G401.6 (cell line): ENCODE results near the gene PCBD2.
"Not testable (repeated sequence)": the region's sequence is repeated elsewhere in the genome, so short reads cannot be mapped to it uniquely, and the experiment has no call there.

Source experiments
- FAIRE-seq: peaks from 2 replicates; lab custom pipeline; 2012; peaks lifted over from hg19 to GRCh38; lab: Jason Lieb, UNC

PCBD2 gene

DNA sequence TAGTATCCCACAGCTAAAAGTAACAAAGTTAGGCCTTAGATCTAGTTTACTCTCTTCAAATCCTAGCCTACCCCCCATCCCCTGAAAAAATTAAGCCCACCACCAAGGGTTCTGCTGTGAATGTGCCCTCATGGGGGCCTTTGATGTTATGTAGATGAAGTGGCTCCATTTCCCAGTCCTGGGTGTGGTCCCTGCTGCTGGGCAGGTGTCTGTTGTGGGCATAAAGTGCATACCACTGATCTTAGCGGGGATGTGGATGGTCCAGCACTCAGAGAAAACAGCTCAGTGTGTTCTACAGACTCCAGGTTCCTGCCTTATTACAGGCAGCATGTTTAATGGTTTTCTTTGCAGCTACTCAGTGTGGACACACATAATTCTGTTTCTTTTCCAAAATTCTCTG is 1.9 kb downstream of the PCBD2 start:
- FAIRE-seq: no peak

DNA sequence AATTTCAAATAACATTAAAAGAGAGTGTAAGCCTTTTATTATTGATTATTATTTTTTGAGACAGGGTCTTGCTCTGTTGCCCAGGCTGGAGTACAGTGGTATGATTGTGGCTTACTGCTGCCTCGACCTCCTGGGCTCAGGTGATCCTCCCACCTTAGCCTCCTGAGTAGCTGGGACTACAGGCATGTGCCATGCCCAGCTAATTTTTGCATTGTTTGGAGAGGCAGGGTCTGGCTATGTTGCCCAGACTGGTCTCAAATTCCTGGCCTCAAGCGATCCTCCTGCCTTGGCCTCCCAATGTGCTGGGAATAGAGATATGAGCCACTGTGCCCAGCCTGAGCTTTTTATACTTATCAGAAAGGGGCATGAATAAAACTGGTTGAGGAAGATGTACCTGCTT is 5.8 kb downstream of the PCBD2 start:
- FAIRE-seq: not testable (repeated sequence)

DNA sequence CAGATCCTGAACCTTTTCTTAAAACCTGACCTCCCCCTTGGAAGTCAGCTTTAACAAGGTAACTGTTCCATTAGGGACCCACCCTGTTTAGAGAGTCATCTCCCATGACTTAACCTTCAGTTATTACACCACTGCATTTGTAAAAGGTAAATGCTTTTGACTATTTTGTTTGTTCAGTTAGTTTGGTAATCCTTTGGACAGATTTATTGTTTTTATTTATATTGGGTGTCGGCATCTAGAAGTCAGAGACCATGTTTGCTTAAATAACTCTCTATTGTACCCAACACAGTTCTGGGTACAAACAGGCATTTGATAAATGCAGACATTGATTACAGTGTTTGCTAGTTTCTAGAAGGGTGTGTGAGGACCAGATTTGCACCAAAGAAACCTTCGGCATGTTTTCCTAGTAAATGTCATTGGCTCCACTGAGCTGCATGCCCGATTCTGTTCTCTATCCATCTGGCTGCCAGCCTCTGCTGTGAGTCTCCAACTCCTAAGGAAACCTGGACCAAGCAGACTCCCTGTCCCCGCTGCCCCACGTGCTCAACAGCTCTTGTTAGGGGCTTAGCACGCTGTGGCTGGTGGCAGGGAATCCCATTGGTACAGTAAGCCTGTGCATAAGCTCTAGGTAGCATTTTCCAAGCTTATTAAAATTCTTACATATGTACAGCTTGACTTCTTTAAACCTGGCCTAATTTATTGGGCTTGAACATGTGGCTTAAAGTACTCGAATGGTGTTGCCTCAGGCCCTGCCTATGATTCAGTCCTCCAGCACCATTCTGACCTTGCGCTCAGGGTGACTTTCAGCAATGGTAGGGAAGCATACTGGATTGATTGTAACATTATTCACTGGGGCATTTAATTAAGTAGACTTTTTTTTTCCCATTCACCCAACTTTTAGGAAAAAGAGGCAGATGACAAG is 6.6 kb downstream of the PCBD2 start:
- FAIRE-seq: no peak

DNA sequence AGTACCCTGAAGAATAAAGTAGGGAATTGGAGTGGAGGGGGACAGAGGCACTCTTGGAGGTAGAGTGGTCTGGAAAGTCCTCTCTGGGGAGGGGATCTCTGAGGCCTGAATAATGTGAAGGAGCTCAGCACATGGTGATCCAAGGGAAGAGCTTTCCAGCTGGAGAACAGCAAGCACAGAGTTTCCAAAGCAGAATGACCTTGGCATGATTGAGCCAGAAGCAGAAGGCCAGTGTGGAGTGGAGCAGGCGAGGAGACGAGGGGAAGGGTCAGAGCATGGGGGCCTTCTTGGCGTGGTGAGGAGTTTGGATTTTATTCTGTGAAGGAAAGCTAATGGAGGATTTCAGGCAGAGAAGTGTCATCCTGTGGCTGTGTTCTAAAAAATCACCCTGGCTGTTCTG is 8.3 kb downstream of the PCBD2 start:
- no peak for FAIRE-seq

DNA sequence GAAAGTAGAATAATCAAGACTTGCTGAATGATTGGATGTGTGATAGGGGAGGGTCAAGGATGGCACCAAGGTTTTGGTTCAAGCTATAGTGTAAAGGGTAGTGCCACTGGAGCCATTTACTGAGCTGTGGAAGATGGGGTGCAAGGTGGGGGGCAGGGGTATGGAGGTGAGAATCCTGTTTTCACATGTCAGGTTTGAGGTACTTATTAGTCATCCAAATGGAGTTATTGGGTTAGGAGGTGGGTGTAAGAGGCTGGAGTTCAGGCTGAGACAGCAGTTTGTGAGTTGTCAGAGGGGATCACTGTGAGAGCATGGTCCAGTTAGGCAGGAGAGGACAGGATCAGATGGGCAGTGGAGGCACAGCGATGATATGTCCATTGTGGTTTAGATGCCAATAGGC is 8.9 kb downstream of the PCBD2 start:
- FAIRE-seq: no peak

DNA sequence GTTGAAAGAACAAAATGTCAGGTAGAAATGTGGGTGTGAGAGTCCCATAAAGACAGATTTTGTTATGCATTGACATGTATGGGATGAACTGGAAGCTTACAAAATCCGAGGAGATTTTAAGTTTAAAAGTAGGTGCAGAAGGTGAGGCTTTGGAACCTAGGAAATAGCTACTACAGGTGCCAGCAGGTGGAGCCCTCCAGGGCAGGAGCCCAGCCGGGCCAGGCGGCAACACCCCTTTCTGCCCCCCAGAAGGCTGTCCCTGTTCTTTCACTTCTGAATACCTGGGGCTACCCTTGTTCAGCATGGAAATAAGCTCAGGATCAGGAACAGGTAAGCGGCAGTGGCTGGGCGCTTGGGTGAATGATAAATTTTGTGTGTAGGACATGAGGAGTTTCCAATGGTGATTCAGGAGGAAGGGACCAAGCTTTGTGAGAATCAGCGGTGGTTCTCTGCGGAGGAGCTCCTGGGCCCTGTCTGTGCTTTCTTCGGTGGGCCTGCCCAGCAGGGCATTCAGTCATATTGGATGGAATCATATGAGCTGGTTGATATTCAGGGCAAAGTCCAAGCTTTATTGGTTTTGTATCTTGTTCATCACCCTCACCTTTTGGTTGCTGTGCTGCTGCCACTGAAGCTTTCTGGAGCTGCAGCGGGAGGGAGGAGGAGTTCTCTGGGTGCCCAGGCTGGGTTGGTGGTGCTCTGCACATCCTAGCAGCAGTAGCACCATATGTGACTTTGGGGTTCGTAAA is 12.3 kb downstream of the PCBD2 start:
- FAIRE-seq: no peak

DNA sequence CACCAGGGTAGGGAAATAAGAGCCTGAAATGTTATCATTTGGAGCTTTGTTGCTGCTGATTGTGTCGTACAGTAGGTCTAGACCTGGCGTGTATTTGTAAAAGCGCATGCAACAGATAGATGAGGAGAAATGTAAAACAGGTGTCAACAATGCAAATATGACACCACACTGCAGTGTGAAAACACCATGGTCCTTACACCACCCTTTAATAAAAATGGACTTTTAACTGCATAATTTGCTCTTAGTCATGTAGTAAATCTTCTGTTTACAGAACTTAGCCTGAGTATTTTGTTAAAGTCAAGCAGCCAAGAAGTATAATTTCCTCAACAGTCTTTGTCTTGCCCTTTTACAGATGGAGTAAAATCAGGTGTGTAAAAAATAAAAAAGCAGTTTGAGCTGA is 13.9 kb downstream of the PCBD2 start:
- FAIRE-seq: no peak

DNA sequence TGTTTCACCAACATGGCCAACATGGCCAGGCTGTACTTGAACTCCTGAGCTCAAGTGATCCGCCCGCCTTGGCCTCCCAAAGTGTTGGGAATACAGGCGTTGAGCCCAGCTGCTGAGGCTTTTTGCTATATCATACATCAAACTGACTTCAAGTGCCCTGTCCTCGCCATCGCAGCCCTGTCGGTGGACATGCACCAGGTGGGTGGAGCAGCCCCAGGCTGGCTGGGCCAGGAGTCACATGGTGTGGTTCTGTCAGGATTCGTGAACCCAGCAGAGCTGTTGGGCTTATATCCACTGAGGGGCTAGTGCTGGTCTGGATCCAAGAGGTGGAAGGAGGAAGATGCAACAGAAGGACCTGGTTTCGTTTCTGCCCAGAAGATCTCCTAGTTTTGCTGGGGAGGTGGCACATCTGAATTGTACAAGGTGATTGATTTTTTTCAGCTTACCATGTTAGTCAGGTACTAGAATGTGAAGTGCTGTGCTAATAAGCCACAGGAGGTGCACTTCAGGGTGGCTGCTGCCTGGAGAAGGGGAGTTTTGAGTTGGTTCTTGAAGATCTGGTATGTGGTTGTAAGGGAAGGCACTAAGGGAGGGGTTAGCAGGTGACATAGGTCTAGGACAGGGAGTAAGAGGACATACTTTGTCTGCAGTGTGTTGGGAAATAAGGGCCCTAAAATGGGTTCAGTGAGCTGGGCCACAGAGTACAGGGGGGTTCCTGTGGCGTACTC is 16.1 kb downstream of the PCBD2 start:
- FAIRE-seq: no peak

DNA sequence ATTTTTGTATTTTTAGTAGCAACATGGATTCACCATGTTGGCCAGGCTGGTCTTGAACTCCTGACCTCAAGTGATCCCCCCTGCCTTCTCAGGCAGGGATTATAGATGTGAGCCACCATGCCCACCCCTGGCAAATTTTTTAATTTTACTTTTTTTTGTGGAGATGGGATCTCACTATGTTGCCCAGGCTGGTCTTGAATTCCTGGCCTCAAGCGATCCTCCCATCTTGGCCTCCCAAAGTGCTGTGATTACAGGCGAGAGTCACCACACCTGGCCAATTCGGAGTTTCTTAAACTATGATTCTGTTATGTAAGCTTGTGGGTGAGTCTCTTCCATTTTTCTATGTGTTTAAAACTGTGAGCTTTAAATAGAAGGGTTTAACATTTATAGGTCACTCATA is 27.6 kb downstream of the PCBD2 start:
- no peak for FAIRE-seq

DNA sequence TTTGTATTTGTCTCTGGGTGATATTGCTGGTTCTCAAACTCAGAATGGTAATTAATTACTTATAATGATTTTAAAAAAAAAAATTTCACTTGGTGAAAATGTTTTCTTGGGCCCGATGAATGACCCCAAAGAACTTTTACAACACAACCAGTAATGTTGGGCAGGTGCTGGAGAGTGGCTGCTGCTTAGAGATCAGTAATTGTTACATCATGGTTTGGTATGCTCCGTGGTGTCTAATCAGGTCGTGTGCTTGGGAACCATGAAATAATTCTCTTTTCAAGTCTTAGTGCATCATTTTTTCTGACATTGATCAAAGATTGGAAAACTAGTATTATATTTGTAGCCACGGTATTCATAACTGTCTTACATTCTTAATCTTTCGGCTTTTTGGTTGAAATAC is 29.3 kb downstream of the PCBD2 start:
- no peak for FAIRE-seq

DNA sequence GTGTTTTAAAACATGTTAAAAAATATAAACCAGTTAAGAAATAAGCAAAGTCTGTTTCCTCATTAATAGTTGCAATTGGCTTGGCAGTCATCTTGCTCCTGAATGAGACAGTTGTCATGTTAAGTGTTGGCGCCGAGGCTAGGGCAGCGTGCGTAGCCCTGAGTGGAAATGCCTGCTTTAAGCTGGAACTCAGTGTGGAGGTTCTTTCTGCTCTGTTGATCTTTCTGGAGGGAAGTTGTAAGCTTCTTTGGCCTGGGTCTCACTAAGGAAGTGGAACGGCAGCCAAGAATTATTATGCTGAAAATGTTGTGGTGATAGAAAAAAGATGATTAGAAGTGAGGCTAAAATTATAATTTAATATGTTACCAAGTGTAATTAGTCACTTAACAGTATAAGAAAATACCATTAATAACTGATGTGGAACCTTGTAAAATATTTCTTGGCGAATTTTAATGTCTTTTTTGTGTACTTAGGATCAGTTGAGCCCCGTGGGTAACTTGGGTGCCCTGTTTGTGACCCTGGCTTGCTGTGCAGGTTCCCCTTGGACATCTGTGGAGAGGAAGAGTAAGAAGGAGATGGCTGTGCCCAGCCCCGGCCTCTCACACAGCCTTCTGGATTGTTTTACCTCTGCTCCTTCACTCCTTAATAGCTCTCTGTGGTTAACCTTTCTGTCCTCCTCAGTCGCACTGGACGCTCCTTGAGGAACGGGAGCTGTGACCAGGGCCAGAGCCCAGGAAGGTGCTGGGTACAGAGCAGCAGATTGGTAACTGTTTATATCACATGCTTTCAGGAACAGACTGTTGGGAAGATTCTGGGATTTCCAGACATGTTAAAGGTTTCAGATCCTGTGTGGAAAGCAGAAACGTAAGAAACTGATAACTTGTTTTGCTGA is 31.0 kb downstream of the PCBD2 start:
- no peak for FAIRE-seq

DNA sequence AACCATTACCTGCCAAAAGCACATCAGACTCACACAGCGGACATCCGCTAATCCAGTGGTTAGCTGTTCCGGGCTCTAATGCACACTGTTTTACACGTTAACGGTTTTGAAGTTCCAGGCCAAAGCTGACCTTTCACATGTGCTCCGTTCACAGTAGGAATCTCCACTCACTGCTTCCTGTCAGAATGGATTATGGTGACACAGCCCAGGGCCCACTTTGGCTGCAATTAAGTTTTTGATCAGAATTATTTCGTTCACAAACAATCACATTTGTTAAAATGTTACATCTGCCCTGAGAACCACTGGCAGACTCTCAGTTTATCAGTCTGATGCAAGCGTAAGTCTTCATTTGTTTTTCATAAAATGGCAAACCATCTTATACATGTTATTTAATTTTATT is 32.6 kb downstream of the PCBD2 start:
- no peak for FAIRE-seq

DNA sequence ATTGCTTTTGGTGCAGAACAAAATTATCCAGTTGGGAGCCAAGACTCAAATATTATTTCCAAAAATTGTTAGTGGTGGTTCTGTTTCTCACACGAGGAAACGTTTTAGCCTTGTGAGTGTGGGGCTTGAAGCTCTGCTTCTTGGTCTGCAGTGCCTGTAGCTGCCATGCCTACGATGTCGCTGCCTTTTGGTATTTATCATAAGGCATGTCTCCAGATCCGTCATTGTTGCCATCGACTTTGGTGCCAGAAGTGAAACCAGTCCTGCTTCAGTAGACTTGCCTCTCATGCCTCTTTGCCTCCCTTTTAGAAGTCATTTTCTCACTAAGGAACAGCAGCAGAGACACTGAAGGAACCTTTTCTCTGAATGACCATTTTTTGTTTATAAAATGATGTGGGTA is 33.1 kb downstream of the PCBD2 start:
- no peak for FAIRE-seq

DNA sequence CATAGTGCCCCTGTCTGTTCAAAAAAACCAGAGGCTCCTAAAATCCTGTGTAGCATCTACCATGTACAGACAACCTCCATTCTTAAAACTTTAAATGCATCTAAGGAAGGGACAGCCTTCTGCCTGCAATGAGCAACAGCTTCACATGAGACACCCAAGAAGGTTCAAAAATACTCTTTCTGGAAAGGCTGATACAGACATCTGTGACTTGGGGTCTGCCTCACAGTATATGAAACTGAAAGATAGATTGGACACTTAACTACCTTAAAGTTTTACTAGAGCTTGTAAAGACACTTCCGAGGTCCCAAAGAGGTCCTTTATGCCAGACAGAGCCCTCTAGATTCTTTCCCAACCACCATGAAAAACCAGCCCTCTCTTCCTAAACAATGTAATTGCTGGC is 34.6 kb downstream of the PCBD2 start:
- no peak for FAIRE-seq

DNA sequence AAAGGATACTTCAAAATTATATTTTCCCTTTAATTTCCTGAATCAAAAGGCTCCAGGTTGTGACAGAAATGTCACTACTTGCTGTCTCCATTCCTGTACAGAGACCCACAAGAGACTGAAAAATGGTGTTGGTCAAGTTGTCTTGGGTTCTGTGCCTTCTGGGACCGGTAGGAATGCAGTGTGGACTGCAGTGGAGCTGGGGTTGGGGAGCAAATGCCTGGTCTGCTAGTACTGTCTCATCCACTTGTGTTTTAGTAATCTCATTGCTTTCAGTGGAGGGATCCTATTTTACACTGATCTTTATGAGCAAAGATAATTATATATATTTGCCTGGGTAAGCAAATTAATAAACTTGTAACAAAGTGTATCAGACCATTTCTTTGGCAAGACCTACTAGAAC is 38.6 kb downstream of the PCBD2 start:
- FAIRE-seq: no peak

DNA sequence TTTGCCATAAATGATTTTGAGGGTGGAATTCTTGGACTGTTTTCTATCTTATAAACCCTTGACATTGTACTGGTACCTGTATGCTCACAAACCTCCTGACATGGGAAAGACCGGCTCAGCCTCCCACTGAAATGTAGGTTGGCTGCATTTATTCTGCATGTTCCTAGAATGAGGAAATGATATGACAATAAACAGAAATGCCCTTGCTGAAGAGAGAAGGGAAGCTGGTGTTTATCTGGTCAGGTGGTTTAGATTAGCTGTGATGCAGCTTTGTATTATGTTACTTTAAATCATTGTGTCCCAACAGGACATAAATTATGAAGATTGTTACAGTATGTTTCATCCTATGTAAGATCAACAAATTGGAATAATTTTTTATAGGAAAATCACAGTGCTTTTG is 39.7 kb downstream of the PCBD2 start:
- FAIRE-seq: peak; percentile 17

DNA sequence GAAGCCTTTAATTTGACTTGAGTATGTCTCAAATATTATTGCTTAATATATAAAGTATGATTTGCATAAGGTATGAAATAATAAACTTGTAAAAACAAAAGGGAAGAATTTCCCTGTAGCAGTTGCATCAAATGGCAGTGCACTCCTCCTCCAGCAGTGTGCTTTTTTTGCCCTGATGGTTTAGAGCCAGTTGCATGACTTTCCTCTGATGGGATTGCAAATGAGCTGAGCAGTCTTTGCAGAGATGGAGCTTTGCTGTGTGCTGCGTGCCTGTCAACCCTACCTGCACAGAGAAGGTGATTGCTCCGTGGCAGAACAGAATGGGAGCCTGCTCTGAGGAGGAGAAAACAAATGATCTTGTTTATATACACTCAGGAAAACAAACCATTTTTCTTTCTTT is 40.1 kb downstream of the PCBD2 start:
- FAIRE-seq: no peak

DNA sequence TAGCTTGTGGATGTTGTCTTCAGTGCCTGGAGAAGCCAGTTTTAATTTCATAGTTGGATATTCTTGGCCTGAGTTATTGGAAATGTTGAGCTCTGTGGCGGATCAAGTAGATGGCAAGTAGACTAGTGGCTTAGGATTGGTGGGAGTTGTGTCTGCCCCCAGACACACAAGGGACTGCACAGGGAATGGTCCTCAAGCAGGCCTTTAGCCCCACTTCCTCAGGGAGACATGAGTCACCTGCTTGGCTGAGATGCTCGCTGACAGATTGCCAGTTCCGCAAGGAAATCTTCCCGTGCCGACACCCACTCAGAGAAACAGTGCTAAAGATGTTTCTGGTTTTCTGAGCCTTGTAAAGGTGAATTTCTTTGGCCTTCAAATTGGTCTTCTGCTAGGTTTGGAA is 44.0 kb downstream of the PCBD2 start:
- FAIRE-seq: no peak

DNA sequence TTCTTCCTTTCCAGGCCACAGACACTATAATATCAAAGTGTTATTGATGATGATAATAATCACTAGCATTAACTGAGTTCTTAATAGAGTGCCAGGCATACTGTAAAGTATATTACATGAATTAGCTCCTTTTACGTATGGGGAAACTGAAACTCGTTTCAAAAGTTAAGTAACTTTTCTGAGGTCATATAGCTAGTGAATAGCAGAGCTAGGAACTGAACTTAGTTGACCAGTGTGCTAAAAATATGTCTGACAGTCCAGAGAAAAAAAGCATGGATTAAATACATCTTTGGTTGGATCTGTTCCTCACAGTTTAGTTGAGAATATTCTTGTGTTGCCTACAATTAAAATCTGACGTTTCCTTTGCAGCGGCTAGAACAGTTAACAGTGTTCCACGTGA is 44.4 kb downstream of the PCBD2 start:
- FAIRE-seq: no peak

DNA sequence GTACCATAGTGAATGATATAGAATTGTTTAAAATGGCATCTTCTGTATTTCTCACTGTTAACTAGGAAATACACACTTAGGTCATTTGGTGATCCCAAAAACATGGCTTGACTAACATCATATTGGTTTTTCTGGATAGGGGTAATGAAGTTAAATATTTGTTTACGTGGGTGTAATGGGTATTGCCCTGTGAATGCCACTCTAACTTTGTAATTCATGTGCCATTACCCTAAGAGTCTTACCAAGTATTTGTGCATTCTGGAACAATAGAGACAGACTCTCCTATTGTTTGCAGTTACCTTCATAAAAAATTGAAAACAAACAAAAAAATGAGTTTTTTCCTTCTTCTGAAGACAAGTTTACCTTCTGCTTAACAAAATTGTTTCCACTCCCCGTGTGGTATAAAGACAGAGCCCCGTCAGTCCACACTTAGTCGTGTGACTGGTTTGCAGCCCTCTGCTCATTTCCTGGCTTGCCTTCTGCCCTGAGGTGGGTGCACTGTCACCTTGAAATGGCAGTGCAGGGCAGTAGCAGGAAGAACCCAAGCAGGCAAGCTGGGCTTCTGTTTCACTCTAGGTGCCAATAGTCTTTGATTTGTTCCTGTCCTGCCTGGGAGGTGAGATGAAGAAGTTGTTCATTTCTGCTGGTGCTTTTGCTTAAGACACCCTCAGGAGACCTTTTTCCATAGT is 53.1 kb downstream of the PCBD2 start:
- no peak for FAIRE-seq

DNA sequence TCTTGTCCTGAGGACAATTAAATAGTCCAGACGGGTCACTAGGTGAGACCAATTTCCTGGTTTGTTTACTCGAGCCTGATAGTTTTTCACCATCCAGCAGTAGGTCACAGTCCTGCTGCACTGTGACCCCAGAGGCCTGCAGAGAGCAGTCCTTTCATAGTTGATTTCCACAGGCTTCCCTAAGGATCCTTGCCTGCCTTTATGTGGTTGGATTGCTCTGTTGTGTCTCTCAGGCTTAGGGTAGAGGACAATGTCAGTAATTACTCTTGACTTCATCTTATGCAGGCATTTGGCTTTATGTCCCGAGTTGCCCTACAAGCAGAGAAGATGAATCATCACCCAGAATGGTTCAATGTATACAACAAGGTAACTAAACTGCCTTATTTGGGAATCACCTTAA is 53.8 kb downstream of the PCBD2 start:
- FAIRE-seq: no peak
